HG03280 (cell line): ENCODE measurements around the gene ECEL1.

ENCODE experiments used
- ATAC-seq: cut with Tn5 transposase; IDR thresholded peaks from one replicate; pipeline ENCODE4 v1.9.1; 2021; ENCODE audit warnings: mild to moderate bottlenecking, moderate library complexity; ENCODE audit not compliant: unreplicated experiment

The ECEL1 gene

GRCh38 chr2:232431705-232432590 lies 55.7 kb downstream of the ECEL1 start:
- ATAC-seq = no peak
